SKM-1 treated with dmso at 0.1 percent for 144 hours (cell line): ENCODE results near the gene TEDDM1.
"Not testable (repeated sequence)": the region's sequence is repeated elsewhere in the genome, so short reads cannot be mapped to it uniquely, and the experiment has no call there.

Experiments
- DNase-seq: peaks from one replicate; lab custom pipeline; 2025; ENCODE audit not compliant: unreplicated experiment; lab: John Stamatoyannopoulos, UW

Gene TEDDM1

GRCh38 chr1:182381962-182382819 lies 18.3 kb downstream of the TEDDM1 start:
- DNase-seq = no peak

DNA sequence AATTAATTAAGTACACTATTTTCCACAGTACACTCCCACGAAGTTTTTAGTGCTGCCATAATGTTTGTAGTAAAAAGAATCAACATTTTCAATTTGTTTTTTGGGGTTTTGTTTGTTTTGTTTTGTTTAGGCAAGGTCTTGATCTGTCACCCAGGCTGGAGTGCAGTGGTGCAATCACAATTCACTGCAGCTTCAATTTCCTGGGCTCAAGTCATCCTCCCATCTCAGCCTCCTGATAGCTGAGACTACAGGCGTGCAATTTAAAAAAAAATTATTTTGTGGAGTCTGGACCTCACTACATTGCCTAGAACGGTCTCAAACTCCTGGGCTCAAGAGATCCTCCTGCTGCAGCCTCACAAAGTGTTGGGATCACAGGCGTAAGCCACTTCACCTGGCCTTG lies 20.3 kb downstream of the TEDDM1 start:
- DNase-seq = no peak

GRCh38 chr1:182379781-182380180 lies 20.7 kb downstream of the TEDDM1 start:
- not testable (repeated sequence) for DNase-seq

GRCh38 chr1:182376936-182377574 lies 23.4 kb downstream of the TEDDM1 start:
- no peak for DNase-seq

GRCh38 chr1:182374101-182374834 lies 26.2 kb downstream of the TEDDM1 start:
- DNase-seq = no peak

DNA sequence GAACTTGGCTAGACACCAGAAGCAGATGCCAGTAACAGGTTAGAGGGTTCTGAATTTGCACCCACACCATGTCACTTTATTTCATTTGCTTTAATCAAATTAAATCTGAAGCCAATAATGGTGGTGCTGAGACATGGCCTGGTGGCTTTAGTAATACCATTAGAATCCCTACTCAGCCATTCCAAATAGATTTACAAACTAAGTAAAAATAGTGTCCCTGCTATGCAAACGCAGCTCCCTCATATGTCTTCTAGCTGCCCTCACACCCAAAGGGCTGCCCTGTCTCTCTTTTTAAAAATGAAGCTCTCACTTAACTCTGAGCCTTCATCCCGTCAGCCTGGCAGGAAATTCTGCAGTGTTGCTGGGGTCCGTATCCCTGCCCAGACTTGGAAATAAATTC lies 29.9 kb downstream of the TEDDM1 start:
- no peak for DNase-seq

- DNase-seq = no peak
Observed at GRCh38 chr1:182368903-182369302, 31.6 kb downstream of the TEDDM1 start.

DNA sequence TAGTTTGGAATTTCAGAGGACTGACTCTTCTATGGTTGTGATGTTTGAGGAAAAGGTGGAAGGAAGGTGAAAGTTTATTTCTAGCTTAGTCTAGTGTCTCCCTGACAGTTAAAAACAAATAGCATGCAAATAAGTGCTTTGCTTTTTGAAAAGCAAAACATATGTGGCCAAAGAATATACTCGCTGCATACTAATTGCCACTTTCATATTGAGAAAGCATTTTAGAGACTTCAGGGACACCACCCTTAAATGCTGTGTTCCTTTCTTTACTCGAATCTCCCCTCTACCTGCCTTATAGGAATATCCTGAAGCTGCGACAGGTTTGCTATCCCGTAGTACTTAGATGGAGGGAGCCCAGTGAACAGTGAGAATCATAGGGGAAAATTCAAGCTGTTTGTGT lies 32.1 kb downstream of the TEDDM1 start:
- no peak for DNase-seq

DNA sequence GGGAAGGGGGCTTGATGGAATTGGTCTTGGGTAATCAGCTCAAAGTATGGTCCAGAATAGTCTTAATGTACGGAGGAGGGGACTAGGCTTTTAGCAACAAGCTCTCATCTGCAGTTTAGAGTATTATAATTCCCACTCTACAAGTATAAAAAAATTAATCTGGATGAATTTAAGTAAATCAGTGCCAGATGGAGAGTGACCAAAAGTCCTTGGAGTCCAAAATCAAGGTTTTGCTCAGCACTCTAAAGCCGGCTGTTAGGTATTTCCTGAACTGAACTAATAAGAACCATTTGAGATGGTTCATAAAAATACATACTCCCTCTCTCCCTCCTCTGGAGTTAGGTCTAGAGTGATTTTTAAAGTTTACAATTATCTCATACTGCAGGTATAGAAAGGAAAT lies 32.5 kb downstream of the TEDDM1 start:
- DNase-seq = no peak

GRCh38 chr1:182366596-182366995 lies 33.9 kb downstream of the TEDDM1 start:
- DNase-seq = no peak

GRCh38 chr1:182359645-182360044 lies 40.8 kb downstream of the TEDDM1 start:
- DNase-seq = no peak

DNA sequence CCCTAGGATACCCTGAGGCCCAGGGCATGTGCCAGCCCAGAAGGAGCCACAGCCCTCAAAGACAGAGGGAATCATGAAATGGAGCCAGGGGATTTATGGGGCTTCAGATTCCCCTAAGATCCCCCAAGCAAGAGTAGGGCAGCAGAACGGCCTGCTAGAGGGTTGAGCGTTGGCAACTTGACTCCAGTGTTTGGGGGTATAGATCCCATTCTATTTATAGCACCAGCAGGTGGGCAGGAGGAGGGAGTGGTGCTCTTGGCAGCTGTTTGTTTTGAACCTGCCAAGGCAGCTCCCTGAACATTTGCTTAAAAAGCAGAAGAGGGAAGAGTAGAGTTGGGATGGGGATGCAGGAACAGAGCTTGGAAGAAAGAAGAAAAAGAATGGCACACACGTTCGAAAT lies 42.6 kb downstream of the TEDDM1 start:
- no peak for DNase-seq

DNA sequence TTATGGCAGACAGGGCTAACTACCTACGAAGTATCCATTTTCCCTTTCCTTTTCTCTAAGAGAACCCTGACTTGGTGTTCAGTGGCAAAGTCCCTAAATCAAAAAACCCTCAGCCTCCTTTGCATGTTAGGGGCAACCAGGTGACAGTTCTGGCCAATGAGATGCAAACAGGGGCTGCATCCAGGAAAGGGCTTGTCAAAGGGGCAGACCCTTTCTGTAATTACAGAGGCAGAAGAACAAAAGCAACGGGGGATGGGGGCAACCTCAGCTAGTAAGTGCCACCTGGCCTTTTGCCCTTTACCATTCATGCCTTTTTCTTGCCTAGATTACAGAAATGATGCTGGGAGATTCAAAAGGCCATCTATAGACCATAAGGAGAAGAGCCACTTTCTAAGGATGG lies 43.3 kb downstream of the TEDDM1 start:
- DNase-seq = no peak

GRCh38 chr1:182355723-182356098 lies 44.8 kb downstream of the TEDDM1 start:
- no peak for DNase-seq

GRCh38 chr1:182351790-182352364 lies 48.6 kb downstream of the TEDDM1 start:
- DNase-seq = no peak

- no peak for DNase-seq
Observed at GRCh38 chr1:182350839-182351238, 49.6 kb downstream of the TEDDM1 start.

- no peak for DNase-seq
Observed at GRCh38 chr1:182348961-182349747, 51.3 kb downstream of the TEDDM1 start.
